Body of pancreas (tissue), 4 donors: ENCODE data around the gene RASGRP1. TPM values are rescaled to one million over a fixed set of nuclear protein-coding genes. Genes with fewer than 3 reads are reported as not detected.

ENCODE experiments used
- ATAC-seq: fragments of 150-250 bp; one replicate; pipeline ENCODE4 v1.9.1; 2016
- DNase-seq, 4 donors: peaks; one replicate each; pipeline ENCODE4 v3.0.0-alpha.2; 2019
- H3K27ac ChIP-seq, 4 donors: fragments of 200-600 bp; sonication (generic); 1 replicate in 3 of 4; 2 replicates in 1 of 4; pipeline versions ENCODE4 v1.5.1 to v1.6.1; 2016 to 2019; ENCODE audit warnings: mild to moderate bottlenecking in 1 of 4, mixed read lengths in 1 of 4, moderate library complexity in 1 of 4
- H3K27me3 ChIP-seq, 2 donors: fragments of 200-600 bp; sonication (generic); one replicate each; pipeline ENCODE4 v1.6.0; 2016; ENCODE audit warnings: mild to moderate bottlenecking in 1 of 2
- H3K36me3 ChIP-seq, 2 donors: fragments of 200-600 bp; sonication (generic); replicated peaks in 1 of 2; 2 replicates each; pipeline ENCODE4 v1.5.1; 2016; ENCODE audit warnings: low read depth in 2 of 2; ENCODE audit not compliant: insufficient read depth in 1 of 2
- H3K4me1 ChIP-seq: fragments of 200-600 bp; sonication (generic); one replicate; pipeline ENCODE4 v1.6.0; 2016
- H3K4me3 ChIP-seq, 2 donors: fragments of 200-600 bp; sonication (generic); 1 replicate in 1 of 2; 2 replicates in 1 of 2; pipeline ENCODE4 v1.5.1; 2016 to 2019
- H3K9me3 ChIP-seq, 3 donors: fragments of 200-600 bp; sonication (generic); 1 replicate in 2 of 3; 2 replicates in 1 of 3; pipeline ENCODE4 v1.5.1; 2016
- POLR2A ChIP-seq, 3 donors: fragments of 450-650 bp; IDR thresholded peaks; one replicate each; pipeline ENCODE4 v1.6.1; 2016; ENCODE audit warnings: antibody characterized with exemption in 3 of 3, mild to moderate bottlenecking in 2 of 3
- WGBS, 2 donors: methylation state at CpG; one replicate each; pipeline ENCODE4 v1.1.5; 2017; 5-methylcytosine and 5-hydroxymethylcytosine counted together
- intact Hi-C: fragments of 100-400 bp; cut with DNase I; formaldehyde crosslinking; loops from one replicate; pipeline ENCODE4 v1.15.1; 2023
- total RNA-seq, 2 donors: library from RNA; depleted of rRNA; stranded (reverse); fragments of >200 nt; gene quantifications; one replicate each; pipeline ENCODE4 v1.1.0, GENCODE V29; 2016
- TF ChIP-seq, protein P1 (sequence below), 7 experiments: fragments of 450-650 bp in 4 of 7; fragments of 200-600 bp in 3 of 7; sonication (generic) in 3 of 7; IDR thresholded peaks; one replicate each; pipeline ENCODE4 v1.5.1; 2016 to 2019; ENCODE audit warnings: antibody characterized with exemption in 7 of 7

The RASGRP1 gene
- total RNA-seq, 2 donors from 2014 or later: 1.3 to 15.5 TPM

DNA sequence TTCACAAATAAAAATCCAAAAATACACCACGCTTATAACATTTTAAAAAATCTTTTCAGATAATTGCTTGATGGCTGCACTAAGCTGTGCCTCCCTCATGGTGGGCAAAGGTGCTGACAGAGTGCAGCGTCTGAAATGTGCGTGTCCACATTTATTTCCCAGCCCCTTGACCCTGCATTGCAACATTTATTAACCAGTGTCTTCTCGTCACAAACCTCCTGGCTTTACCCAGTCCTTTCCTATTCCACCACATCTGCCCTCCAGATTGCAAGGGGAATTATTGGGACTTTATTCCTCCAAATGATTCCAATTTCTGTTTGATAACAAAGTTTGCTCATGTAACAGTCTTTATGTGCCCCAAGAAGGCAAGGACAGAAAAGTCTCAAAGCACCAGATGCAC is 5.5 kb downstream of the RASGRP1 start:
- Histone ChIP-seq H3K27ac (no peak overlapping the region), H3K4me3 (no peak overlapping the region), H3K36me3 (no peaks in the 10 kb centered on the region), H3K27me3 (no peaks in the 10 kb centered on the region), H3K4me1 (peaks cover 5% of the 10 kb centered on the region), H3K9me3 (no peaks in the 10 kb centered on the region)
- DNase-seq (no peak), ATAC-seq (no peak)
- 81 to 85% methylated on average over 4 of the region's 4 CpGs for WGBS, 2 donors
- TF ChIP-seq POLR2A (IDR thresholded peaks at IDR 0.05): no peak
- TF ChIP-seq, protein P1, sequence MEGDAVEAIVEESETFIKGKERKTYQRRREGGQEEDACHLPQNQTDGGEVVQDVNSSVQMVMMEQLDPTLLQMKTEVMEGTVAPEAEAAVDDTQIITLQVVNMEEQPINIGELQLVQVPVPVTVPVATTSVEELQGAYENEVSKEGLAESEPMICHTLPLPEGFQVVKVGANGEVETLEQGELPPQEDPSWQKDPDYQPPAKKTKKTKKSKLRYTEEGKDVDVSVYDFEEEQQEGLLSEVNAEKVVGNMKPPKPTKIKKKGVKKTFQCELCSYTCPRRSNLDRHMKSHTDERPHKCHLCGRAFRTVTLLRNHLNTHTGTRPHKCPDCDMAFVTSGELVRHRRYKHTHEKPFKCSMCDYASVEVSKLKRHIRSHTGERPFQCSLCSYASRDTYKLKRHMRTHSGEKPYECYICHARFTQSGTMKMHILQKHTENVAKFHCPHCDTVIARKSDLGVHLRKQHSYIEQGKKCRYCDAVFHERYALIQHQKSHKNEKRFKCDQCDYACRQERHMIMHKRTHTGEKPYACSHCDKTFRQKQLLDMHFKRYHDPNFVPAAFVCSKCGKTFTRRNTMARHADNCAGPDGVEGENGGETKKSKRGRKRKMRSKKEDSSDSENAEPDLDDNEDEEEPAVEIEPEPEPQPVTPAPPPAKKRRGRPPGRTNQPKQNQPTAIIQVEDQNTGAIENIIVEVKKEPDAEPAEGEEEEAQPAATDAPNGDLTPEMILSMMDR (IDR thresholded peaks at IDR 0.05): no peak
- intact Hi-C loops: loop anchor here (10.0 kb wide), 1 partner anchor 126 kb away; no protein-coding TSS in a partner anchor

DNA sequence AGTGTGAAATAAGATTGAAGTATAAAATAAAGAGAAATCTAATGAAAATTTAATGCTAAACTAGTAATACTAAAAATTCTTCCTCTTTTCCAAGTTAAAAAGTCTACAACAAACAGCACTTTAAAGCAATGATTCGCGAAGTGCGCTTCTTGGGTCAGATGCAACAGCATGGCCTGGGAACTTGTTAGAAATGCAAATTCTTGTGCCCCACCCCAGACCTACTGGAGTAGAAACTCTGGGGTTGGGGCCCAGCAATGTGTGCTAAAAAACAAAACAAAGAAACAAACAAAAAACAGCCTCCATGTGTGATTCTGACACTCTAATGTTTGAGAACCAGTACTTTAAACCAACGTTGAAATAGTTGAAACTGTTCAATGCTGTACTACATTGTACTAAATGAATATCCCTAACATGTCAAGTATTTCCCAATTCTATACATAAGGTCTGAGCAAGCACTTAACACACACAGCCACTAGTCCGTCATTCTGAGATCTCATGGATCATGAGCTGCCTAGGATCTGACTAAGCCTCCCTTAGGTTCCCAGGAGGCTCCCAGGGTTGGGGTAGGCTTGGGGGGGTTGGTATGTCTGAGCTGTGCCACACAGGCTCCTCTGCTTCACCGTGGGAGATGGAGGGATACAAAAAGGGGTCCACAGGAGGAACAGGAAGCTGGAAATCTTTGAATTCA is 6.1 kb downstream of the RASGRP1 start:
- no peak for ATAC-seq
- TF ChIP-seq, protein P1 (IDR thresholded peaks at IDR 0.05): no peak
- no peak for TF ChIP-seq POLR2A (IDR thresholded peaks at IDR 0.05)
- WGBS, 2 donors: 83% methylated on average over 6 of the region's 6 CpGs

DNA sequence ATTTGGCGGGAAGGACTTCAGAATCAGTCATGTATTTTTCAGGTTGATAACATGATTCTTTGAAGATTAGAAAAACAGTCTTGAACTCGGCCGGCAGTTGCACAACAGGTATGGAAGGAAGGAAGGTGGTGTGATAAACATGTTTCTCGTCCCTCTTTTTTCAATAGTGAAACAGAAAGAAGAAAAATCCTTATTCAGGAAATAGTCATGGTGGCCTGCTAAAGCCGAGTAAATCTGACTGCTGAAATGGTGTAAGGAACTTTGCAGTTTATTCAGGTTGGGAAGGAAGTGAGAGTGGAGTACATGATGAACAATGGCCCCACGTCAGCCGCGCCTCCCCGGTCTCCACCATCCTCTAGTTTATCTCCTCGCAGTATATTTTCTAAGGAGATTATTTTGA is 6.7 kb downstream of the RASGRP1 start:
- Histone ChIP-seq H3K9me3 (no peaks in the 10 kb centered on the region), H3K4me1 (no peaks in the 10 kb centered on the region), H3K27me3 (no peaks in the 10 kb centered on the region), H3K27ac (no peak overlapping the region), H3K4me3 (no peak overlapping the region), H3K36me3 (no peaks in the 10 kb centered on the region)
- intact Hi-C loops: loop anchor here (10.0 kb wide), 1 partner anchor 127 kb away; no protein-coding TSS in a partner anchor
- WGBS, 2 donors: 75 to 78% methylated on average over 10 of the region's 10 CpGs
- DNase-seq (no peak), ATAC-seq (no peak)
- TF ChIP-seq, protein P1 (IDR thresholded peaks at IDR 0.05): no peak
- TF ChIP-seq POLR2A (IDR thresholded peaks at IDR 0.05): no peak

More for the DNA sequence above, 6.1 kb downstream of the RASGRP1 start:
- no peak for DNase-seq
- peaks cover under 1% of the 10 kb centered on the region for H3K4me1 ChIP-seq
- no peak overlapping the region for H3K27ac ChIP-seq
- no peaks in the 10 kb centered on the region for H3K9me3 ChIP-seq
- intact Hi-C loops: loop anchor here (10.0 kb wide), 1 partner anchor 126 kb away; no protein-coding TSS in a partner anchor
- H3K36me3 ChIP-seq: no peaks in the 10 kb centered on the region
- no peak overlapping the region for H3K4me3 ChIP-seq
- no peaks in the 10 kb centered on the region for H3K27me3 ChIP-seq

DNA sequence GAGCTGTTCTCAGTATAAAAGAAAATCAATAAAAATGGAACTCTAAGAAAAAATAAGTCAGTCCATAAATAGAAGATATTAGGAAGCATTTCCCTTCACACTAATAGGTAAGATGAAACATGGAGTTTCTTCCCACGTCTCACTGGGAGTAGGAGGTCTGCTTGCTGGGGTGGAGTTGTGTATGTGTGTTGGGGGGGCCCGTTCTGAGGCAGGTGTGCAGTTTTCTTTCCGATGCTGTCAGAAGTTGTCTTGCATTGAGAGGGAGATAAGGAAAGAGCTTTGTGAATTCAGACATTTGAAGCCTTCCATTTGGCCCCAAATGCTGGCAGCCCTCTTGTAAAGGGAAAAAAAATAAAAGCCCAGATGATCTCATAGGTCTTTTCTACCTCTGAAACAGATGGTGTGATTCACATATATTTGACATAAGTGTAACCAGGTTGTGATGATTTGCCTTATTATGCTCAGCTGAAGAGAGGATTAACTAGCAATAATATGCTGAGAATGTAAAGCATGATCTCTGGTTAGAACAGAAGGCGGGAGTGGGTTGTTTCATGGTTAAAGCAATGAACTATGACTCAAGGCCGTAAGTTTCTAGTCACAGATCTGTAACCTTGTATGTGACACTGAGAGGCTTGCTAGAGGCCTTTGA is 8.8 kb downstream of the RASGRP1 start:
- intact Hi-C loops: loop anchor here (10.0 kb wide), 1 partner anchor 129 kb away; no protein-coding TSS in a partner anchor
- Histone ChIP-seq H3K27me3 (no peaks in the 10 kb centered on the region), H3K27ac (no peak overlapping the region), H3K4me1 (no peaks in the 10 kb centered on the region), H3K4me3 (no peak overlapping the region), H3K9me3 (no peaks in the 10 kb centered on the region), H3K36me3 (no peaks in the 10 kb centered on the region)
- 60 to 62% methylated on average over 5 of the region's 5 CpGs for WGBS, 2 donors
- ATAC-seq (no peak), DNase-seq (no peak)
- no peak for TF ChIP-seq POLR2A (IDR thresholded peaks at IDR 0.05)
- TF ChIP-seq, protein P1 (IDR thresholded peaks at IDR 0.05): no peak
